ENCODE measurements around the gene CCDC40.

- no peak for TF ChIP-seq CTCF (conservative IDR thresholded peaks at IDR 0.05)
- TF ChIP-seq EZH2 (IDR thresholded peaks at IDR 0.05; ENCODE audit: low read depth): no peak
Observed at GRCh38 chr17:80125656-80126448, 89.4 kb downstream of the CCDC40 start.
